Ureter (tissue), 1 donor: Measurements from ENCODE around the gene ANKZF1. TPM values are rescaled to one million over a fixed set of nuclear protein-coding genes. Genes with fewer than 3 reads are reported as not detected.
"Not testable (repeated sequence)": the region's sequence is repeated elsewhere in the genome, so short reads cannot be mapped to it uniquely, and the experiment has no call there.

ENCODE experiments used
- DNase-seq: peaks from one replicate; pipeline ENCODE4 v3.0.0-alpha.2; 2020; ENCODE audit warnings: low spot score
- total RNA-seq: library from RNA; stranded (reverse); gene quantifications from one replicate; pipeline ENCODE4 v1.2.4, GENCODE V29; 2023
- donor health status: DM: yes; HTN: yes; CAD: no.

Gene ANKZF1, protein sequence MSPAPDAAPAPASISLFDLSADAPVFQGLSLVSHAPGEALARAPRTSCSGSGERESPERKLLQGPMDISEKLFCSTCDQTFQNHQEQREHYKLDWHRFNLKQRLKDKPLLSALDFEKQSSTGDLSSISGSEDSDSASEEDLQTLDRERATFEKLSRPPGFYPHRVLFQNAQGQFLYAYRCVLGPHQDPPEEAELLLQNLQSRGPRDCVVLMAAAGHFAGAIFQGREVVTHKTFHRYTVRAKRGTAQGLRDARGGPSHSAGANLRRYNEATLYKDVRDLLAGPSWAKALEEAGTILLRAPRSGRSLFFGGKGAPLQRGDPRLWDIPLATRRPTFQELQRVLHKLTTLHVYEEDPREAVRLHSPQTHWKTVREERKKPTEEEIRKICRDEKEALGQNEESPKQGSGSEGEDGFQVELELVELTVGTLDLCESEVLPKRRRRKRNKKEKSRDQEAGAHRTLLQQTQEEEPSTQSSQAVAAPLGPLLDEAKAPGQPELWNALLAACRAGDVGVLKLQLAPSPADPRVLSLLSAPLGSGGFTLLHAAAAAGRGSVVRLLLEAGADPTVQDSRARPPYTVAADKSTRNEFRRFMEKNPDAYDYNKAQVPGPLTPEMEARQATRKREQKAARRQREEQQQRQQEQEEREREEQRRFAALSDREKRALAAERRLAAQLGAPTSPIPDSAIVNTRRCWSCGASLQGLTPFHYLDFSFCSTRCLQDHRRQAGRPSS
- total RNA-seq = 73.1 TPM

DNA sequence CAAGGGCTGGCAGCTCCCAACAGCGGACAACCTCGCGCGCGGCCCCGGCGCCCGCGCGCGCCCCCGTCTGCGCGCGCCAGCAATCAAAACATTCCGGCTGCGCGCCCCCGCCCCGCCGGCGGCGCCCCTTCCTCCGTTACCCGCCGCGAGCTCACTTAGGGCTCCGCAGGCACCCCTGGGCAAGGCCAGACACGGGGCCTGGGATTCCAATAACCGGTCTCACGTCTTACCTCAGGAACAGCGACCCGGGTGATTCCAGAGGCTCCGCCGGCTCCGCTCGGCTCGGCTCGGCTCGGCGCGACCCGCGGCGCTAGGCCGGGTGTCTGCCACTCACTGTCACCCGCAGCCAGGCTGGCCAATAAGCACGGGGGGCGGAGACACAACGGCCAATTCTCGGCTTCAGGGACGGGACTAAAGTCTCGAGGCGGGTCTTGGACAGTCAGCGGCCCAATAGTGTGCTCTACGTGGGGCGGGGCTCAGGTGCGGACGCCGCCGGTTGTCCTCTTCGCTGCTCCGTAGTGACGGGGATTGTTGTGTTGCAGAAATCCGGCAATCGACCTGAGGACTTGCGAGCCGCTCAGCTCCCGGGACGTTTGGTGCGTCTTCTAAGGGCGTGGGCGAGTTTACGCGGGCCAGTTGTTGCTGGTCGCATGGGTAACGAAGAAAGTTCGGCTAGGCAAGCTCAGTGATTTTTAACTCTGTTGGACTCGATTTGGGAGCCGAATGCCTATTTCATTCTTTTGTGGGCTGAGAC lies at the start of gene ANKZF1, which contains the start of gene ATG9A:
Gene ANKZF1, plus strand, starts transcription at position 502 of the 754 bp plus-strand sequence. CDS start 452 bp downstream, outside the sequence.
Gene ATG9A, minus strand, starts transcription at position 332 of the 754 bp plus-strand sequence. CDS start 1,612 bp downstream, outside the sequence.
- DNase-seq = peak; percentile 99

DNA sequence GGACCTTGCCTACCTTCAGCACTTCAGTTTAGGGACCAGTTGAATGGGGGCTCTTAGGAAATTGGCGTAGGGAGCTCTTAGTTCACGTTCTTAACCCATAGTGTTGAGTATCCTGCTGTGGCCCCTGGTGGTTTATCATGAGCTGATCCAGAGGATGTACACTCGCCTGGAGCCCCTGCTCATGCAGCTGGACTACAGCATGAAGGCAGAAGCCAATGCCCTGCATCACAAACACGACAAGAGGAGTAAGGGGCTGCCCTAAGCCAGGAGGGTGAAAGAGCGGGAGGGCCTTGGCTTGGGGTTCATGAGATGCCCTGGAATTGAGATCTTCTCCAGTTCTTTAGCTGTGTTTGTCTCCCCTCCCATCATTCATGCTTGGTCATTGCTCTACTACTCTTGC lies 48.6 kb upstream of the ANKZF1 start:
- no peak for DNase-seq

DNA sequence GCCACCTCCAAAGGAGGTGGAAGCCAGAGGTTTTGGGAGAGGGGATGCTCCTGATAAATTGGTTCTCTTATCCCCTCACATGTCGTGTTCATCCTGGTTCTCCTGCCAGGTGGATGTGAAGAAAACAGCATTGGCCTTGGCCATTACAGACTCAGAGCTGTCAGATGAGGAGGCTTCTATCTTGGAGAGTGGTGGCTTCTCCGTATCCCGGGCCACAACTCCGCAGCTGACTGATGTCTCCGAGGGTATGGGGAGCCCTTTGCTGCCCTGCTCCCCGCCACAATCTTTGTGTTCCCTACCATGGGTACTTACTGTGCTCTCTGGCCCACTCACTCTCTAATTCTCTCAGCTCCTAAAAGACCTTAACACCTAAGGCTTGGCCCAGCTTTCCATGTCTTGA lies 48.1 kb upstream of the ANKZF1 start:
- no peak for DNase-seq

- DNase-seq = no peak
Observed at GRCh38 chr2:219182331-219183150, 47.1 kb upstream of the ANKZF1 start.

DNA sequence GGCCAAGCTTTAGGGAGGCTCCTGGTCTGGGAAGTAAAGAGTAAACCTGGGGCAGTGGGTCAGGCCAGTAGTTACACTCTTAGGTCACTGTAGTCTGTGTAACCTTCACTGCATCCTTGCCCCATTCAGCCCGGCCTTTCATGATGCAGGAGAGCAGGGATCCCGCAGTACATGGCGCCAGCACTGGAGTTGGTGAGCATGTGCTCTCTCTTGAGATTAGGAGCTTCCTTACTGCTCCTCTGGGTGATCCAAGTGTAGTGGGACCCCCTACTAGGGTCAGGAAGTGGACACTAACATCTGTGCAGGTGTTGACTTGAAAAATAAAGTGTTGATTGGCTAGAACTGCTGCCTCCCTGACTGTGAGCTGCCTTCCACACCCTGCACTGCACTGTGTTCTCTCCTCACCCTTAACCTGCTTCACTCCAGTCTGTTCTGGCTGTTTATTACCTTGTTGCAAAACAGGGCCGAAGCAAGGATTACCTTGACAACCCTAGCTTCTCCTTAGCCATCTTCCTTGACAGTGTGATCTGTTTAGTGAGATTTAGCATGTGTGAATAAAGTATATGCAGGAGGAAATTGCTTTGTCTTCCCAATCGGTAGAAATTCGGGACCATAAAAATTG lies 46.3 kb upstream of the ANKZF1 start:
- no peak for DNase-seq

GRCh38 chr2:219184121-219184520 lies 45.5 kb upstream of the ANKZF1 start:
- DNase-seq = no peak

GRCh38 chr2:219186754-219187456 lies 42.7 kb upstream of the ANKZF1 start:
- no peak for DNase-seq

DNA sequence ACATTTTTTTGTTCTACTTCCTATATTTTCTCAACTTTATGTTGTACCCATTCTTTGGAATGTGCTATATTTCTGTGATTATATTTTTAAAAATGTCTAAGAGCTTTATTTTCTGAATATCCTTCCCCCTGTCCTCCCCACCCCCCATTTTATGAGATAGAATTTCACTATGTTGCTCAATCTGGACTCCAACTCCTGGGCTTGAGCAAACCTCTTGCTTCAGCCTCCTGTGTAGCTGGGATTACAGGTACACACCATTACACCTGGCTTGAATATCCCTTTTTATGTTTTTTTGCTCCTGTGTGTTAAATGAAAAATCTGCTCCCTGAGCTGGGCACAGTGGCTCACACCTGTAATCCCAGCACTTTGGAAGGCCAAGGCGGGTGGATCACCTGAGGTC lies 32.2 kb upstream of the ANKZF1 start:
- no peak for DNase-seq

DNA sequence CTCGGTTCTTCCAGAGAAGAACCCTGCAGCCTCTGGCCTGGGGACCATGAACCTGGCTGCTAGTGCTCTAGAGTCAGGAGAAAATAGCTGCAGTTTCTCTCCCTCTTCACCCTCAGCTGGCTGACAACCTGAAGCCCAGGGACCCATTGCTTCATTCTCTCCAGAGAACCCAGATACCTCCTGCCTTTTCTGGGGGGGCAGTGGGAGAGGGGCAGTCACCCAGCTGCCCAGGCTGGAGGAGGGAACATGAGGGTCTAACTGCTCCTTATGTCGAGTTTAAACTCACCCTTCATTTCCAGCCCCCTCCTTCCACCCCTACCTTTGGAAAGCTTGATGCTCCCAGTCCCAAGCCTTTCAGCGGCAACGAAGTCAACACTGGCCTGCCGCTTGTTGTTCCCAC lies 30.6 kb upstream of the ANKZF1 start:
- no peak for DNase-seq

DNA sequence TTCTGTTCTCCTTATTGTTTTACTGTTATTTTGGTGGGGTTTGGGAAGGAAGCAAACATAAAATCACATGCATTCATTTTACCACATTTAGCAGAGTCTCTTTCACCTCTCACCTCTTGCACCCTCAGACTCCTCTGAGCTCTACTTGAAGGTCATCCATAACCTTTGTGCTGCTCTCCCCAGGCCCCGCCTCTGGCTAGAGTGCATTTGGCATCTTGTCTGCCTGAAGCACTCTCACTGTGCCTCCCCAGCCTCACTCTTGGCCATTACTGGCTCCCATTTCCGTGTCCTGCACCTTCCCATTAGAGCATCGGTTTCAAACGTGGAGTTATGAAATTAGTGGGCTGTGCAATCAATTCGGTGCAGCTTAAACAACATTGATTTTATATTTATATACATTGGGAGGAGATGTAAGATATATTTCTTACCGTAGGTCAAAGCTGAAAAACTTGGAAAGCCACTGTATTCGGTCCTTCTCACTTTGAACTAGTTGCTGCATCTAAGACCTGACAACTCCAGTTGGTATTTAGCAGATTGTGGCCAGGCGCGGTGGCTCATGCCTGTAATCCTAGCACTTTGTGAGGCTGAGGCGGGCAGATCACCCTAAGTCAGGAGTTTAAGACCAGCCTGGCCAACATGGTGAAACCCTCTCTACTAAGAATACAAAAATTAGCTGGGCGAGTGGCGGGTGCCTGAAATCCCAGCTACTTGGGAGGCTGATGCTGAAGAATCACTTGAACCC lies 30.0 kb upstream of the ANKZF1 start:
- DNase-seq = no peak

GRCh38 chr2:219200502-219201326 lies 28.9 kb upstream of the ANKZF1 start:
- not testable (repeated sequence) for DNase-seq

DNA sequence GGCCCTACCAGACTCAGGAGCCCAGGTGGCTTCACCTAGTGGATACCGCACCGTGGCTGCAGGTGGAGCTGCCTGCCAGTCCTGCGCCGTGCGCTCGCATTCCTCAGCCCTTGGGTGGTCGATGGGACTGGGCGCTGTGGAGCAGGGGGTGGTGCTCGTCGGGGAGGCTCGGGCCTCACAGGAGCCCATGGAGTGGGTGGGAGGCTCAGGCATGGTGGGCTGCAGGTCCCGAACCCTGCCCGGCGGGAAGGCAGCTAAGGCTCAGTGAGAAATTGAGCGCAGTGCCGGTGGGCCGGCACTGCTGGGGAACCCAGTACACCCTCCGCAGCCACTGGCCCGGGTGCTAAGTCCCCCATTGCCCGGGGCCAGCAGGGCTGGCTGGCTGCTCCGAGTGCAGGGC lies 28.3 kb upstream of the ANKZF1 start:
- not testable (repeated sequence) for DNase-seq

DNA sequence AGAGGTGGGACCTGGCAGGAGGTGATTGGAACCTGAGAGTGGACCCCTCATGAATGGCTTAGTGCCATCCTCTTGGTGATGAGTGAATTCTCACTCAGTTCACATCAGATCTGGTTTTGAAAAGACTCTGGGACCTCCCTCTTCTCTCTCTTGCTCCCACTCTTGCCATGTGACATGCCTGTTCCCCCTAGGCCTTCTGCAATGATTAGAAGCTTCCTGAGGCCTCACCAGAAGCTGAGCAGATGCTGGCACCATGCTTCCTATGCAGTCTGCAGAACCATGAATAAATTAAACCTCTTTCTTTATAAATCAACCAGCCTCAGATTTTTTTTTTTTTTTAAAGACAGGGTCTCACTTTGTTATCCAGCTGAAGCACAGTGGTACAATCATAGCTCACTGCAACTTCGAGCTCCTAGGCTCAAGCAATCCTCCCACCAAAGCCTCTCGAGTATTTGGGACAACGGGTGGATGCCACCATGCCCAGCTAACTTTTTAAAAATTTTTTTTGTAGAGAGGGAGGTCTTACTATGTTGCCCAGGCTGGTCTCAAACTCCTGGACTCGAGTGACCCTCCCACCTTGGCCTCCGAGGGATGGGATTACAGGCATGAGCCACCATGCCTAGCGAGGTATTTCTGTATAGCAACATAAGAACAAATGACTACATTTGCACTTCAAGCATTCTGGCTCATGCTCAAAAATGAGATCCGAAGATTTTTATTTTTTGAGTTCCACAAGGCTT lies 25.0 kb upstream of the ANKZF1 start:
- DNase-seq = no peak

GRCh38 chr2:219205165-219205538 lies 24.5 kb upstream of the ANKZF1 start:
- no peak for DNase-seq

GRCh38 chr2:219205981-219206327 lies 23.7 kb upstream of the ANKZF1 start:
- no peak for DNase-seq

DNA sequence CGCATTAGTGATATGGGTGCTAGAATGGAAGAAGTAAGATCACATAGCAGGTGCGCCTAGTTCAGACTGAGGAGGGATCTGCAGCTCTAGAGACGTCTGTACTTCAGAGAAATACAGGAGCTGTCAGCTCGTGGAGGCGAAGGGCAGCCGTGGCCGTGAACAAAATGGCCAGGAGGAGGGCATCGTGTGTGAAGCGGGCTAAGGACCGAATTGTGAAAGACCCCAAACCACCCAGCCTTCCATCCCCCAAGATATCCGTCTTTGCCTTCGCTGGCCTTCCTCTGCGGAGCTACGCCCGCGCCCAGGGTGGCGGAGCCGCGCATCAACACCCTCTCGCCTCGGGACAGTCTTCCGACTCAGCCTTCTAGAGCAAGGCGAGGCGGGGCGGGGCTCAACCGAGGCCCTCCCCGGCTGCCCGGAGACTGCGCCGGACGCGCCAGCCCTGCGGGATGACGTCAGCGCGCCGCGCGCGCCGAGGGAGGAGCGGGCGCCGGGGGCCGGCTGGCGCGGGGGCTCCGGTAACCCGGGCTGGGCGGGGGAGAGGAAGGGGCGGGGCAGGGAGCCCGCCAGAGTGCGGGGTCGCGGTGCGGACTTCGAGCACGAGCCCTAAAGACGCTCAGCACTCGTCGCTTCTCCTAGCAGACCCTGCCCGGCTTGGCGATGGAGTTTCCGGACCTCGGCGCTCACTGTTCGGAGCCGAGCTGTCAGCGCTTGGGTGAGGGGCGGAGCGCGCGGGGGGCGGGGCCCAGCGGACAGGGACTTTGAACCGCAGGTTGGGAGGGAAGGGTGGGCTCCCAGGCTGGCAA lies 23.1 kb upstream of the ANKZF1 start, which contains the start of gene ZFAND2B:
Gene ZFAND2B, plus strand, starts transcription at position 455 of the 806 bp plus-strand sequence. Its CDS starts 206 bp downstream, at position 661.
- peak; percentile 95 for DNase-seq
